Colonic mucosa (tissue), 4 donors: ENCODE measurements around the gene PEBP1. TPM values are rescaled to one million over a fixed set of nuclear protein-coding genes. Genes with fewer than 3 reads are reported as not detected.

Experiments used
- DNase-seq: peaks from one replicate; pipeline ENCODE4 v3.0.0-alpha.2; 2020
- H3K27ac ChIP-seq: fragments of 200-600 bp; one replicate; pipeline ENCODE4 v1.8.0; 2021
- H3K27me3 ChIP-seq: fragments of 200-600 bp; one replicate; pipeline ENCODE4 v1.8.0; 2021
- H3K36me3 ChIP-seq: fragments of 200-600 bp; one replicate; pipeline ENCODE4 v1.8.0; 2021
- H3K4me1 ChIP-seq: fragments of 200-600 bp; one replicate; pipeline ENCODE4 v1.8.0; 2021; ENCODE audit warnings: mild to moderate bottlenecking
- H3K4me3 ChIP-seq: fragments of 200-600 bp; one replicate; pipeline ENCODE4 v1.8.0; 2021
- H3K9ac ChIP-seq, 2 donors: one replicate each; pipeline ENCODE4 v1.7.0; 2013; ENCODE audit warnings: control low read depth in 2 of 2, low read depth in 2 of 2, low read length in 2 of 2
- H3K9me3 ChIP-seq: fragments of 200-600 bp; one replicate; pipeline ENCODE4 v1.8.0; 2021
- CTCF ChIP-seq: fragments of 200-600 bp; IDR thresholded peaks from one replicate; pipeline ENCODE4 v1.8.0; 2022; ENCODE audit warnings: antibody characterized with exemption, mild to moderate bottlenecking
- intact Hi-C: fragments of 100-400 bp; cut with DNase I; formaldehyde crosslinking; loops from one replicate; pipeline ENCODE4 v1.14.1; 2022
- total RNA-seq, 2 donors: library from RNA; stranded (reverse); fragmentation: NEBNext Ultra II Directional in 1 of 2; extraction: Animal tissue kit (Norgen Biotek cat#: 25700) in 1 of 2; gene quantifications; one replicate each; pipeline ENCODE4 v1.2.1, GENCODE V29; 2021
- donor health status: healthy.
- donor health status: DM: no; HTN: no; CAD: no.
- donor health status: DM: no; HTN: no; CAD: no.

The PEBP1 gene
- total RNA-seq, 2 donors from 2014 or later: 211 to 215 TPM

DNA sequence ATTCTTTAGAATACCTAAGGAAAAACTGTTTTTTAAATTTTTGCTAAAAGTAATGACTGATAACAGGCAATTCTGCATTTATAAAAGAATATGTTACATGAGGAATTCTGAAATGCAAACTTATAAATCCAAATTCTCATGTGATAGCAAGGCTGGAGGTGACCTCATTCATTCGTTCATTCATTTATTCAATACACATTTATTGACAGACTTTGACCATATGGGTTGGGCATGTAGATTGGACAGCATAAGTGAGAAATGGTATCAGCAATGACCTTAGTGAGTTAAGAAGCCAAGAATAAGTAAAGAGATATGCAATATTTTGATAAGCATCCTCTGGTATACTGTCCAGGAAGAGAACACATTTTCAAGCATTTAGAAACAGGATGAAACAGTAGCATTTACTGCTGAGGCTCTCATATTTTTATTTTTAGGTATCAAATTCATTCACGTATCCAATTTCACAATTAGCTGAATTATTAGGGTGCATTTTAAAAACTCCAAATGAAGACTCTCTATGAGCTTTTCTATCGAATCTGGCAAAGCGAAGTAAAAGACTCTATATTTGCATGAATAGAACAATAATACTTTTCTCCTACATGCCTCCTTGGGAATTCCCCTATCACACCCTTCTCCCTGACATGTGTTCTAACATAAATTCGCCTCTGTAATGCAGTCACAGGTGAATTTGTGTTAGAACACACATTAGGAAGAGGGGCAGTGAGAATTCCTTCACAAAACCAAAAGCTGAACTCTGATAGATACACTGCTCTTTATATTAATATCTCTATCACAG is 49.9 kb downstream of the PEBP1 start:
- TF ChIP-seq CTCF: no peak
- no peak for DNase-seq
- H3K9me3 ChIP-seq: no peaks in the 10 kb centered on the region
- H3K4me1 ChIP-seq: no peaks in the 10 kb centered on the region
- no peak overlapping the region for H3K27ac ChIP-seq
- no peak overlapping the region for H3K4me3 ChIP-seq
- intact Hi-C loops: no loop called here
- peaks cover 8% of the 10 kb centered on the region for H3K36me3 ChIP-seq
- H3K27me3 ChIP-seq: no peaks in the 10 kb centered on the region
- no peak overlapping the region for H3K9ac ChIP-seq

DNA sequence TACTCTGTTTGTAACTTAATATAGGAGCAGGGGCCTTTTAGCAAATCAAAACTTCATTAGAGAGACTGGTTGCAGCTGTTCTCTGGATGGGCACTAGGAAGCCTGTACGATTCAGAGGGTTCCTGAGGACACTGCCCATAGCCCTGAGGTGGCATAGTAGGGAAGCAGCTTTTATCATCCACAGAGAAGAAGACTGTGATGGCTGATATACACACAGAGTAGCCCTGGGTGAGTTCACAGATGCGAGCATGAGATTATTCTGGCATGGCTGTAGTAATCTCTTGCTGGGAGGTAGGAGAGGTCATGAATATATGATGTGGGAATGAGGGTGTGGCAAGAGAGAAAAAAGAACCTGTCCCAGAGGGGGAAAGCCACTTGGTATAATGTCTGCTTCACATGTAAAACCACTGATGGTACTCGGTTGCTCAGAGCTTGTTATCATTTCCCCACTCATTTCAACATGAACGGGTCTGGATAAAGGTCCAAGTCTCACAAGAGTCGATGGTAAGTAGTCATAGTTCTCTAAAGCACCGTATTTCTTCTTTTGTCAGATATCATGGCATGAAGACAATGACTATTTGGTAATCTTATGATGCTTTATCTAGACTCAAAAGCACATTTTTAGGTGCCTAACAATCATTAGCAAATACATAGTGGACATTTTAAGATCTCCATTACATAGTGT is 52.0 kb downstream of the PEBP1 start:
- H3K9me3 ChIP-seq: no peaks in the 10 kb centered on the region
- intact Hi-C loops: no loop called here
- no peaks in the 10 kb centered on the region for H3K4me1 ChIP-seq
- H3K9ac ChIP-seq: no peak overlapping the region
- no peaks in the 10 kb centered on the region for H3K36me3 ChIP-seq
- no peak overlapping the region for H3K27ac ChIP-seq
- DNase-seq: no peak
- TF ChIP-seq CTCF: no peak
- H3K4me3 ChIP-seq: no peak overlapping the region
- H3K27me3 ChIP-seq: no peaks in the 10 kb centered on the region

DNA sequence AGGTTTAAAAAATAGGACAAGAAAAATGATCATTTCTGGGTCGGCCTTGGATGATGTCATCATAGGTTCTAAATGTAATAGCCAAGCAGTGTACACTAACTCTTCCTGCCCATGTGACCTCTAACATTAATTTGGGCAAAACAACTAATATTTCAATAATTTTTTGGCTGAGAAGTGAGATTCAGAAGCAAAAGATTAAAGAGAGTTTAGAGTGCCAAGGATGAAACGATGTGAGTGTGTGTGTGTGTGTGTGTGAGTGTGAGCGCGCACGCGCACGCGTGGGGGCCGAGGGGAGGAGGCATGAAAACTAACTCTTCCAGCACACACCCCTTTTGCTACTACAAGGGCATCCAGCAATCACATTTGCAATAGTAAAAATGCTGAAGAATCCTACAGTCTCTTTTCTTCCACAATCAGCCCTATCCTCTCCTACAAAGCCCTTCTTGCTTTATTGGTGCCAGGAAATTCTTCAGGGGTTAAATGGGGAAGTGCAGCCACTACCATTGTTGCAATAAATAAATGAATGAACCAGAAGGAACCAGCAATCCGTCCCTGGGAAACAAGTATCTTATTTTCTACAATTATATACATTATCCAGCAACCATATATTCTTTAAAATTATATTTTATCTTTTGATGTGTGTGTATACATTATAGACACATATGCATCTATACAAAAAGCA is 52.9 kb downstream of the PEBP1 start:
- H3K4me3 ChIP-seq: no peak overlapping the region
- no peaks in the 10 kb centered on the region for H3K27me3 ChIP-seq
- no peak for TF ChIP-seq CTCF
- no peak overlapping the region for H3K27ac ChIP-seq
- peak; percentile 30 for DNase-seq
- H3K9me3 ChIP-seq: no peaks in the 10 kb centered on the region
- no peak overlapping the region for H3K9ac ChIP-seq
- H3K36me3 ChIP-seq: no peaks in the 10 kb centered on the region
- no peaks in the 10 kb centered on the region for H3K4me1 ChIP-seq
- intact Hi-C loops: no loop called here

- no peak overlapping the region for H3K4me3 ChIP-seq
- DNase-seq: peak; percentile 20
- no peak for TF ChIP-seq CTCF
- no peaks in the 10 kb centered on the region for H3K4me1 ChIP-seq
- H3K27me3 ChIP-seq: no peaks in the 10 kb centered on the region
- intact Hi-C loops: no loop called here
- no peaks in the 10 kb centered on the region for H3K9me3 ChIP-seq
- peak overlapping the region; percentile 47 for H3K27ac ChIP-seq
- H3K9ac ChIP-seq: no peak overlapping the region
- H3K36me3 ChIP-seq: no peaks in the 10 kb centered on the region
These were observed 53.8 kb downstream of the PEBP1 start for GRCh38 chr12:118189741-118190191.

GRCh38 chr12:118190266-118190665 is 54.3 kb downstream of the PEBP1 start:
- Histone ChIP-seq H3K36me3 (no peaks in the 10 kb centered on the region), H3K9ac (no peak overlapping the region)
- DNase-seq: no peak

More at GRCh38 chr12:118190266-118190665, 54.3 kb downstream of the PEBP1 start:
- no peaks in the 10 kb centered on the region for H3K27me3 ChIP-seq
- H3K4me1 ChIP-seq: no peaks in the 10 kb centered on the region
- no peak for TF ChIP-seq CTCF
- peak overlapping the region; percentile 47 for H3K27ac ChIP-seq
- intact Hi-C loops: no loop called here
- no peak overlapping the region for H3K4me3 ChIP-seq
- H3K9me3 ChIP-seq: no peaks in the 10 kb centered on the region
